Heart left ventricle (tissue), 16 donors: ENCODE measurements around the gene MICAL3. TPM values are rescaled to one million over a fixed set of nuclear protein-coding genes. Genes with fewer than 3 reads are reported as not detected.

ENCODE experiments used
- ATAC-seq, 4 donors: fragments of 200-7000 bp; cut with Tn5 transposase; one replicate each; pipeline ENCODE4 v1.9.1; 2020 to 2022; ENCODE audit warnings: moderate library complexity in 4 of 4, mild to moderate bottlenecking in 3 of 4, moderate number of reproducible peaks in 1 of 4
- DNase-seq, 5 donors: peaks; one replicate each; pipeline ENCODE4 v3.0.0-alpha.2; 2020
- H3K27ac ChIP-seq, 12 donors: fragments of 200-600 bp; sonication (generic) in 4 of 12; one replicate each; pipeline versions ENCODE4 v1.5.0 to v1.8.0; 2016 to 2022; ENCODE audit warnings: mild to moderate bottlenecking in 2 of 12
- H3K27me3 ChIP-seq, 9 donors: fragments of 200-600 bp; sonication (generic) in 2 of 9; one replicate each; pipeline versions ENCODE4 v1.5.1 to v1.8.0; 2016 to 2022; ENCODE audit warnings: mild to moderate bottlenecking in 3 of 9
- H3K36me3 ChIP-seq, 9 donors: fragments of 200-600 bp; sonication (generic) in 2 of 9; one replicate each; pipeline versions ENCODE4 v1.5.0 to v1.8.0; 2018 to 2022; ENCODE audit warnings: mild to moderate bottlenecking in 2 of 9
- H3K4me1 ChIP-seq, 12 donors: fragments of 200-600 bp; sonication (generic) in 4 of 12; one replicate each; pipeline versions ENCODE4 v1.5.0 to v1.8.0; 2016 to 2022; ENCODE audit warnings: mild to moderate bottlenecking in 3 of 12
- H3K4me3 ChIP-seq, 12 donors: fragments of 200-600 bp; sonication (generic) in 4 of 12; one replicate each; pipeline versions ENCODE4 v1.5.0 to v1.8.0; 2017 to 2022; ENCODE audit warnings: mild to moderate bottlenecking in 9 of 12, moderate library complexity in 4 of 12
- H3K9me3 ChIP-seq, 12 donors: fragments of 200-600 bp; sonication (generic) in 4 of 12; one replicate each; pipeline versions ENCODE4 v1.5.0 to v1.8.0; 2016 to 2022; ENCODE audit warnings: mild to moderate bottlenecking in 1 of 12
- CTCF ChIP-seq, 12 donors: fragments of 200-600 bp; sonication (generic) in 4 of 12; IDR thresholded peaks; one replicate each; pipeline versions ENCODE4 v1.5.0 to v1.8.0; 2018 to 2022; ENCODE audit warnings: antibody characterized with exemption in 12 of 12, mild to moderate bottlenecking in 5 of 12
- POLR2A ChIP-seq, 2 donors: fragments of 450-650 bp; IDR thresholded peaks; one replicate each; pipeline ENCODE4 v1.6.1; 2017; ENCODE audit warnings: antibody characterized with exemption in 2 of 2, mild to moderate bottlenecking in 2 of 2, moderate library complexity in 2 of 2
- WGBS, 4 donors: extraction: QIAGEN DNeasy Blood & Tissue Kit in 2 of 4; methylation state at CpG; one replicate each; pipeline versions ENCODE4 v1.1.5 to v1.1.7; 2013 to 2018; 5-methylcytosine and 5-hydroxymethylcytosine counted together
- intact Hi-C, 10 donors: fragments of 100-400 bp; cut with DNase I; formaldehyde crosslinking; loops; one replicate each; pipeline versions ENCODE4 v1.11.1 to v1.14.2; 2022
- polyA plus RNA-seq, 2 donors: library from polyadenylated mRNA; stranded (reverse); fragments of 200-250 nt; gene quantifications; one replicate each; pipeline ENCODE4 v1.2.3, GENCODE V29; 2013
- total RNA-seq, 9 donors: library from RNA; depleted of rRNA in 2 of 9; stranded (reverse); fragments of >200 nt in 2 of 9; fragmentation: NEBNext Ultra II Directional in 3 of 9; extraction: Animal tissue kit (Norgen Biotek cat#: 25700) in 3 of 9; gene quantifications; one replicate each; pipeline versions ENCODE4 v1.1.0 to v1.2.4, GENCODE V29; 2016 to 2023
- donor health status: ischemic (EF 13 %, LVEDD 7.1; RV severe dilation, severe dysfunction).
- donor health status: healthy with polysubstance abuse.
- donor health status: DM: no; HTN: yes; CAD: no.
- donor health status: DM: no; HTN: no; CAD: no.
- donor health status: ischemic (EF 25% LVEDD 6.9; RV normal size, moderate dysfunction).
- donor health status: ischemic (EF 25% LVEDD 5.7; RV mildly dilated, moderate dysfunction).
- donor health status: healthy.
- donor health status: DM: yes; HTN: yes; CAD: no.
- donor health status: ischemic (EF 35%, LVEDD 5.7; RV mildly dilated, moderate dysfunction).
- donor health status: nonischemic (EF 11% LVEDD 7.7; RV severe dilation, severe dysfunction).
- donor health status: DM: yes; HTN: yes; CAD: no.
- donor health status: PGD.
- donor health status: ischemic (EF 29% LVEDD 5.4; RV normal size, mild dysfunction).
- donor health status: nonischemic (EF 23%, LVEDD 6.1; RV moderate dilation, normal function).

MICAL3 gene
- total and polyA plus RNA-seq, 11 donors: 41.3 to 125 (median 83.3) TPM

GRCh38 chr22:17902960-17903359, 121.4 kb downstream of the MICAL3 start:
- TF ChIP-seq POLR2A (IDR thresholded peaks at IDR 0.05): no peak
- TF ChIP-seq CTCF (IDR thresholded peaks at IDR 0.05): no peak
- Histone ChIP-seq H3K4me3 (no peak overlapping the region), H3K36me3 (peaks cover 0 to 89% (median 63%) of the 10 kb centered on the region in 9 donors), H3K9me3 (no peaks in the 10 kb centered on the region), H3K27ac (peak overlapping the region in 8 of 12 donors; percentile 24 to 92 (median 65)), H3K4me1 (peaks cover 0 to 50% (median 23%) of the 10 kb centered on the region in 12 donors), H3K27me3 (no peaks in the 10 kb centered on the region)
- intact Hi-C loops: loop anchor here in 3 of 10 donors (5.0 to 10.0 kb wide), 2 partner anchors 169 to 172 kb away; partner anchors contain the start of gene PEX26 (in 2 of the 3)
- WGBS, 4 donors: 81 to 95% (median 93%) methylated on average over 8 of the region's 8 CpGs
- ATAC-seq (no peak), DNase-seq (no peak)

- peaks cover 0 to 25% (median 5%) of the 10 kb centered on the region in 12 donors for H3K4me1 ChIP-seq
- H3K36me3 ChIP-seq: peaks cover 0 to 90% (median 76%) of the 10 kb centered on the region in 9 donors
- DNase-seq (no peak), ATAC-seq (no peak)
- TF ChIP-seq CTCF (IDR thresholded peaks at IDR 0.05) (no peak), POLR2A (IDR thresholded peaks at IDR 0.05) (no peak)
- H3K9me3 ChIP-seq: no peaks in the 10 kb centered on the region
- H3K4me3 ChIP-seq: no peak overlapping the region
- intact Hi-C loops: loop anchor here in 5 of 10 donors (10.0 kb wide), 4 partner anchors 64 to 176 kb away; partner anchors contain the start of gene PEX26 (in 1 of the 5)
- H3K27ac ChIP-seq: peak overlapping the region in 6 of 12 donors; percentile 25 to 56 (median 42)
- H3K27me3 ChIP-seq: no peaks in the 10 kb centered on the region
- WGBS, 4 donors: 76 to 84% (median 81%) methylated on average over 8 of the region's 8 CpGs
Measured at GRCh38 chr22:17898375-17898774, 126.0 kb downstream of the MICAL3 start.

GRCh38 chr22:17897858-17898257, 126.5 kb downstream of the MICAL3 start:
- Histone ChIP-seq H3K4me3 (no peak overlapping the region), H3K36me3 (peaks cover 0 to 91% (median 81%) of the 10 kb centered on the region in 9 donors), H3K4me1 (peaks cover 0 to 20% (median under 1%) of the 10 kb centered on the region in 12 donors), H3K9me3 (no peaks in the 10 kb centered on the region), H3K27ac (peak overlapping the region in 9 of 12 donors; percentile 5 to 71 (median 45)), H3K27me3 (no peaks in the 10 kb centered on the region)
- no peak for DNase-seq
- no peak for ATAC-seq
- no peak for TF ChIP-seq CTCF (IDR thresholded peaks at IDR 0.05)
- no peak for TF ChIP-seq POLR2A (IDR thresholded peaks at IDR 0.05)
- 58 to 75% (median 71%) methylated on average over 4 of the region's 4 CpGs for WGBS, 4 donors
- intact Hi-C loops: loop anchor here in 5 of 10 donors (10.0 kb wide), 4 partner anchors 63 to 177 kb away; partner anchors contain the start of gene PEX26 (in 1 of the 5)

GRCh38 chr22:17897426-17897825, 126.9 kb downstream of the MICAL3 start:
- Histone ChIP-seq H3K27me3 (no peaks in the 10 kb centered on the region), H3K4me1 (peaks cover 0 to 20% (median under 1%) of the 10 kb centered on the region in 12 donors), H3K27ac (peak overlapping the region in 10 of 12 donors; percentile 5 to 71 (median 42)), H3K9me3 (no peaks in the 10 kb centered on the region), H3K4me3 (no peak overlapping the region), H3K36me3 (peaks cover 0 to 94% (median 80%) of the 10 kb centered on the region in 9 donors)
- intact Hi-C loops: loop anchor here in 5 of 10 donors (10.0 kb wide), 4 partner anchors 63 to 177 kb away; partner anchors contain the start of gene PEX26 (in 1 of the 5)
- TF ChIP-seq CTCF (IDR thresholded peaks at IDR 0.05) (no peak), POLR2A (IDR thresholded peaks at IDR 0.05) (no peak)
- ATAC-seq (peak; percentile 22 to 38 (median 32)), DNase-seq (no peak)
- WGBS, 4 donors: 42 to 70% (median 56%) methylated on average over 2 of the region's 2 CpGs
